CD14-positive monocyte (primary cell): ENCODE measurements around the gene ENDOG. TPM values are rescaled to one million over a fixed set of nuclear protein-coding genes. Genes with fewer than 3 reads are reported as not detected.
A peak's percentile ranks its signal among the peaks of the same experiment; 100 is the strongest.
"Not testable (repeated sequence)": the region's sequence is repeated elsewhere in the genome, so short reads cannot be mapped to it uniquely, and the experiment has no call there.

Experiments
- DNase-seq, 3 donors: peaks; one replicate each; pipeline ENCODE4 v3.0.0-alpha.2; 2011 to 2022
- H2AFZ ChIP-seq: 2 replicates; pipeline ENCODE4 v1.6.0; 2012; ENCODE audit warnings: mild to moderate bottlenecking, low read depth, low read length, inconsistent platforms; ENCODE audit not compliant: insufficient read depth, poor library complexity, severe bottlenecking
- H3K27ac ChIP-seq, 2 donors: 1 replicate in 1 of 2; 2 replicates in 1 of 2; pipeline ENCODE4 v1.5.1; 2012 to 2013; ENCODE audit warnings: low read length in 2 of 2, control low read depth in 1 of 2, inconsistent platforms in 1 of 2, low read depth in 1 of 2, mild to moderate bottlenecking in 1 of 2
- H3K27me3 ChIP-seq, 2 donors: one replicate each; pipeline versions ENCODE4 v1.6.0 to v1.6.1; 2011 to 2013; ENCODE audit warnings: low read length in 2 of 2; ENCODE audit not compliant: control insufficient read depth in 2 of 2, insufficient read depth in 2 of 2
- H3K36me3 ChIP-seq, 2 donors: replicated peaks in 1 of 2; 1 replicate in 1 of 2; 2 replicates in 1 of 2; pipeline versions ENCODE4 v1.5.1 to v1.6.1; 2012 to 2013; ENCODE audit warnings: low read length in 2 of 2, control low read depth in 1 of 2, inconsistent platforms in 1 of 2, mild to moderate bottlenecking in 1 of 2; ENCODE audit not compliant: insufficient read depth in 2 of 2, control insufficient read depth in 1 of 2
- H3K4me1 ChIP-seq, 2 donors: 1 replicate in 1 of 2; 2 replicates in 1 of 2; pipeline versions ENCODE4 v1.5.1 to v1.6.1; 2012 to 2013; ENCODE audit warnings: low read length in 2 of 2, control low read depth in 1 of 2, inconsistent platforms in 1 of 2, mild to moderate bottlenecking in 1 of 2, moderate library complexity in 1 of 2; ENCODE audit not compliant: insufficient read depth in 2 of 2, control insufficient read depth in 1 of 2
- H3K4me2 ChIP-seq: replicated peaks from 2 replicates; pipeline ENCODE3; 2012; ENCODE audit warnings: low read length, moderate library complexity, mild to moderate bottlenecking; ENCODE audit not compliant: poor library complexity, severe bottlenecking; ENCODE audit errors: extremely low read depth
- H3K4me3 ChIP-seq, 3 experiments: fragments of 200-600 bp in 1 of 3; sonication (generic) in 1 of 3; replicated peaks in 1 of 3; 1 replicate in 2 of 3; 2 replicates in 1 of 3; pipeline ENCODE4 v1.5.1; 2011 to 2013; ENCODE audit warnings: low read length in 3 of 3, mild to moderate bottlenecking in 3 of 3, control low read depth in 2 of 3, low read depth in 2 of 3, inconsistent platforms in 1 of 3, moderate library complexity in 1 of 3
- H3K79me2 ChIP-seq: 2 replicates; pipeline ENCODE4 v1.6.0; 2012; ENCODE audit warnings: mild to moderate bottlenecking, control low read depth, inconsistent platforms, low read length, moderate library complexity; ENCODE audit not compliant: insufficient read depth
- H3K9ac ChIP-seq: 2 replicates; pipeline ENCODE4 v1.6.0; 2017; ENCODE audit warnings: low read length, mild to moderate bottlenecking; ENCODE audit not compliant: insufficient read depth, poor library complexity, severe bottlenecking
- H3K9me3 ChIP-seq, 2 donors: replicated peaks in 1 of 2; 1 replicate in 1 of 2; 2 replicates in 1 of 2; pipeline versions ENCODE4 v1.5.1 to v1.6.1; 2012 to 2013; ENCODE audit warnings: low read length in 2 of 2, control low read depth in 1 of 2; ENCODE audit not compliant: control insufficient read depth in 1 of 2, insufficient read depth in 1 of 2
- H4K20me1 ChIP-seq: 2 replicates; pipeline ENCODE4 v1.6.0; 2012; ENCODE audit warnings: mild to moderate bottlenecking, low read length, control low read depth, moderate library complexity; ENCODE audit not compliant: insufficient read depth
- H3K27ac Mint-ChIP-seq, 7 donors: one replicate each; pipeline ENCODE4 v1.8.0; 2020; ENCODE audit warnings: mild to moderate bottlenecking in 7 of 7, mixed read lengths in 7 of 7, moderate library complexity in 6 of 7, inconsistent platforms in 2 of 7
- H3K27me3 Mint-ChIP-seq, 3 donors: one replicate each; pipeline ENCODE4 v1.8.0; 2021 to 2022; ENCODE audit warnings: low read depth in 3 of 3, mild to moderate bottlenecking in 3 of 3, mixed read lengths in 3 of 3, moderate library complexity in 3 of 3, inconsistent platforms in 1 of 3
- H3K36me3 Mint-ChIP-seq, 2 donors: one replicate each; pipeline ENCODE4 v1.8.0; 2020; ENCODE audit warnings: mixed read lengths in 2 of 2, inconsistent platforms in 1 of 2, mild to moderate bottlenecking in 1 of 2
- H3K4me1 Mint-ChIP-seq: one replicate; pipeline ENCODE4 v1.8.0; 2020; ENCODE audit warnings: mild to moderate bottlenecking, mixed read lengths
- H3K4me3 Mint-ChIP-seq, 2 donors: one replicate each; pipeline ENCODE4 v1.8.0; 2020; ENCODE audit warnings: mild to moderate bottlenecking in 2 of 2, mixed read lengths in 2 of 2, moderate library complexity in 1 of 2
- H3K9me3 Mint-ChIP-seq, 7 donors: one replicate each; pipeline ENCODE4 v1.8.0; 2020 to 2022; ENCODE audit warnings: mixed read lengths in 7 of 7, mild to moderate bottlenecking in 6 of 7, moderate library complexity in 6 of 7, inconsistent platforms in 2 of 7
- WGBS: methylation state at CpG from one replicate; pipeline ENCODE4 v1.1.5; 2013; ENCODE audit warnings: missing lambda C conversion rate; ENCODE audit not compliant: insufficient coverage; 5-methylcytosine and 5-hydroxymethylcytosine counted together
- intact Hi-C, 2 donors: fragments of 100-400 bp; cut with micrococcal nuclease; formaldehyde crosslinking; loops; one replicate each; pipeline versions ENCODE4 v1.15.0 to v1.15.1; 2023
- polyA plus RNA-seq, 3 donors: library from polyadenylated mRNA; depleted of rRNA in 1 of 3; unstranded in 2 of 3; stranded (reverse) in 1 of 3; fragments of 300-500 nt in 2 of 3; fragments of >200 nt in 1 of 3; fragmentation: Illumina TruSeq in 2 of 3; gene quantifications; 1 replicate in 2 of 3; 2 replicates in 1 of 3; pipeline ENCODE4 v1.2.3, GENCODE V29; 2012 to 2021
- TF ChIP-seq, protein P1 (sequence below): fragments of 200-600 bp; IDR thresholded peaks from one replicate; pipeline ENCODE4 v1.8.0; 2022; ENCODE audit warnings: antibody characterized with exemption, mild to moderate bottlenecking

ENDOG gene
- polyA plus RNA-seq, 3 donors: 7.2 to 24.6 (median 13.0) TPM

- H3K9ac ChIP-seq: no peak overlapping the region
- TF ChIP-seq, protein P1, sequence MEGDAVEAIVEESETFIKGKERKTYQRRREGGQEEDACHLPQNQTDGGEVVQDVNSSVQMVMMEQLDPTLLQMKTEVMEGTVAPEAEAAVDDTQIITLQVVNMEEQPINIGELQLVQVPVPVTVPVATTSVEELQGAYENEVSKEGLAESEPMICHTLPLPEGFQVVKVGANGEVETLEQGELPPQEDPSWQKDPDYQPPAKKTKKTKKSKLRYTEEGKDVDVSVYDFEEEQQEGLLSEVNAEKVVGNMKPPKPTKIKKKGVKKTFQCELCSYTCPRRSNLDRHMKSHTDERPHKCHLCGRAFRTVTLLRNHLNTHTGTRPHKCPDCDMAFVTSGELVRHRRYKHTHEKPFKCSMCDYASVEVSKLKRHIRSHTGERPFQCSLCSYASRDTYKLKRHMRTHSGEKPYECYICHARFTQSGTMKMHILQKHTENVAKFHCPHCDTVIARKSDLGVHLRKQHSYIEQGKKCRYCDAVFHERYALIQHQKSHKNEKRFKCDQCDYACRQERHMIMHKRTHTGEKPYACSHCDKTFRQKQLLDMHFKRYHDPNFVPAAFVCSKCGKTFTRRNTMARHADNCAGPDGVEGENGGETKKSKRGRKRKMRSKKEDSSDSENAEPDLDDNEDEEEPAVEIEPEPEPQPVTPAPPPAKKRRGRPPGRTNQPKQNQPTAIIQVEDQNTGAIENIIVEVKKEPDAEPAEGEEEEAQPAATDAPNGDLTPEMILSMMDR: no peak
- peaks cover 9 to 11% of the 10 kb centered on the region in 2 donors for H3K4me1 ChIP-seq
- H3K9me3 ChIP-seq: no peaks in the 10 kb centered on the region
- DNase-seq: no peak
- H3K27ac ChIP-seq: no peak overlapping the region
- no peaks in the 10 kb centered on the region for H3K27me3 ChIP-seq
- peaks cover 12% of the 10 kb centered on the region for H3K4me1 Mint-ChIP-seq
- no peak overlapping the region for H3K4me3 Mint-ChIP-seq
- no peaks in the 10 kb centered on the region for H3K79me2 ChIP-seq
- no peak overlapping the region for H3K27ac Mint-ChIP-seq
- no CpG with 5 or more reads among the region's 7 CpGs for WGBS
- no peak overlapping the region for H2AFZ ChIP-seq
- H3K4me2 ChIP-seq: no peak overlapping the region
- H4K20me1 ChIP-seq: no peaks in the 10 kb centered on the region
- intact Hi-C loops: no loop called here
- H3K4me3 ChIP-seq: no peak overlapping the region
- H3K27me3 Mint-ChIP-seq: no peaks in the 10 kb centered on the region
- H3K36me3 ChIP-seq: no peaks in the 10 kb centered on the region
- H3K36me3 Mint-ChIP-seq: peaks cover 0 to 3% of the 10 kb centered on the region in 2 donors
- no peaks in the 10 kb centered on the region for H3K9me3 Mint-ChIP-seq
Measured at GRCh38 chr9:128870128-128870940, 52.0 kb downstream of the ENDOG start.

GRCh38 chr9:128870941-128871265 is 52.6 kb downstream of the ENDOG start:
- H3K36me3 Mint-ChIP-seq, H3K9me3 Mint-ChIP-seq, H3K4me3 ChIP-seq, H2AFZ ChIP-seq, H3K27me3 Mint-ChIP-seq, DNase-seq, H3K9me3 ChIP-seq, H4K20me1 ChIP-seq, H3K4me3 Mint-ChIP-seq, H3K4me2 ChIP-seq, H3K9ac ChIP-seq, H3K36me3 ChIP-seq, H3K79me2 ChIP-seq, H3K27ac ChIP-seq, H3K27me3 ChIP-seq, intact Hi-C loops: not testable (repeated sequence)
- H3K4me1 ChIP-seq: peaks cover 9 to 11% of the 10 kb centered on the region in 2 donors
- H3K27ac Mint-ChIP-seq: peak overlapping the region in 1 of 7 donors; percentile 24
- H3K4me1 Mint-ChIP-seq: peaks cover 12% of the 10 kb centered on the region
- WGBS: 100% methylated on average over 4 of the region's 7 CpGs

Other genes with a start within 250 kb of the ENDOG start
- gene DYNC2I2, start 161.7 kb upstream of the ENDOG start, polyA plus RNA-seq: 1 to 10 TPM; 1.5 to 2.1 (median 1.9) TPM
- 100 to 1,000 TPM in 2 of 3 donors, 10 to 100 TPM in 1; 56.2 to 124 (median 114) TPM for gene SET, start 129.3 kb upstream of the ENDOG start, polyA plus RNA-seq
- under 1 TPM; 0.11 to 0.49 (median 0.27) TPM for gene PKN3, start 116.0 kb upstream of the ENDOG start, polyA plus RNA-seq
- 10 to 100 TPM; 50.0 to 72.7 (median 68.4) TPM for gene ZDHHC12, start 94.4 kb upstream of the ENDOG start, polyA plus RNA-seq
- 10 to 100 TPM; 16.1 to 25.6 (median 18.0) TPM for gene ZER1, start 46.6 kb upstream of the ENDOG start, polyA plus RNA-seq
- gene TBC1D13, start 31.2 kb upstream of the ENDOG start, polyA plus RNA-seq: 10 to 100 TPM in 2 of 3 donors, 1 to 10 TPM in 1; 9.9 to 16.8 (median 13.8) TPM
- gene SPOUT1, start 11.3 kb downstream of the ENDOG start, polyA plus RNA-seq: 10 to 100 TPM; 25.7 to 29.9 (median 29.3) TPM
- 1 to 10 TPM; 2.4 to 4.5 (median 3.6) TPM for gene KYAT1, start 63.5 kb downstream of the ENDOG start, polyA plus RNA-seq
- 10 to 100 TPM in 2 of 3 donors, 1 to 10 TPM in 1; 7.8 to 10.8 (median 10.3) TPM for gene LRRC8A, start 63.6 kb downstream of the ENDOG start, polyA plus RNA-seq
- under 1 TPM in 1 of 3 donors, not detected in 2; 0.29 TPM for gene PHYHD1, start 102.5 kb downstream of the ENDOG start, polyA plus RNA-seq
- gene DOLK, start 129.1 kb downstream of the ENDOG start, polyA plus RNA-seq: 1 to 10 TPM in 2 of 3 donors, under 1 TPM in 1; 0.76 to 8.5 (median 7.0) TPM
- gene NUP188, start 129.2 kb downstream of the ENDOG start, polyA plus RNA-seq: 10 to 100 TPM; 10.5 to 28.2 (median 17.2) TPM
- 10 to 100 TPM in 2 of 3 donors, 1 to 10 TPM in 1; 8.0 to 77.0 (median 25.9) TPM for gene SH3GLB2, start 209.8 kb downstream of the ENDOG start, polyA plus RNA-seq
- 10 to 100 TPM in 1 of 3 donors, 1 to 10 TPM in 2; 1.9 to 45.4 (median 5.9) TPM for gene MIGA2, start 218.1 kb downstream of the ENDOG start, polyA plus RNA-seq